Lower leg skin (tissue), 4 donors: ENCODE data around the gene TBC1D22A. TPM values are rescaled to one million over a fixed set of nuclear protein-coding genes. Genes with fewer than 3 reads are reported as not detected.

Experiments
- DNase-seq, 2 donors: peaks; one replicate each; pipeline ENCODE4 v3.0.0-alpha.2; 2019; ENCODE audit warnings: low spot score in 2 of 2
- H3K4me3 ChIP-seq: fragments of 200-600 bp; sonication (generic); 2 replicates; pipeline ENCODE4 v1.5.1; 2017; ENCODE audit warnings: mild to moderate bottlenecking, low read depth; ENCODE audit not compliant: poor library complexity, severe bottlenecking
- POLR2A ChIP-seq, 2 donors: fragments of 450-650 bp; IDR thresholded peaks; one replicate each; pipeline ENCODE4 v1.6.1; 2016 to 2017; ENCODE audit warnings: antibody characterized with exemption in 2 of 2, mild to moderate bottlenecking in 1 of 2, moderate library complexity in 1 of 2
- WGBS, 2 donors: methylation state at CpG; one replicate each; pipeline ENCODE4 v1.1.5; 2018; 5-methylcytosine and 5-hydroxymethylcytosine counted together
- intact Hi-C: fragments of 100-400 bp; cut with DNase I; formaldehyde crosslinking; loops from one replicate; pipeline ENCODE4 v1.15.0; 2023; ENCODE audit warnings: low total_unique reads
- total RNA-seq, 4 donors: library from RNA; depleted of rRNA; stranded (reverse); fragments of >200 nt; gene quantifications; one replicate each; pipeline ENCODE4 v1.1.0, GENCODE V29; 2016
- TF ChIP-seq, protein P1 (sequence below), 3 donors: fragments of 450-650 bp; IDR thresholded peaks; one replicate each; pipeline ENCODE4 v1.5.1; 2016; ENCODE audit warnings: antibody characterized with exemption in 3 of 3, mild to moderate bottlenecking in 3 of 3, moderate library complexity in 2 of 3

TBC1D22A gene
- total RNA-seq, 4 donors from 2014 or later: 21.8 to 32.3 (median 31.6) TPM

DNA sequence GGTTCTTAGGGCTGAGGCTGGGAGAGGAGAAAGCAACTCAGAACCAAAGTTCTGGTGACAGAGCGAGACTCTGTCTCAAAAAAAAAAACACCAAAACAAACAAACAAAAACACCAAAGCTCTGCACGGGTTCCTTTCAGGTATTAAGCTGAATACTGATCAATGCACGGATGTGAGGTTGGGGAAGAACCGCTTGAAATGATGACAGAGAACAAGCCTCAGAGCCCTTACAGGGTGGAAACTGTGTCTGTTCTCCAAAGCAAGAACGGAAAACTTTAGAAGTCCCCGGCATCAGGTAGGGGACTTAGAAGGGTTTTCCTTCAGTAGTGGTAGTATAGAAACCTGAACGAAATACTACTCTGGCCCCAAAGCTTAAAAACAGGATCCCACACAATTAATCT, 260.0 kb downstream of the TBC1D22A start:
- WGBS, 2 donors: 97 to 99% methylated on average over 7 of the region's 7 CpGs
- TF ChIP-seq POLR2A (IDR thresholded peaks at IDR 0.05): no peak
- TF ChIP-seq, protein P1, sequence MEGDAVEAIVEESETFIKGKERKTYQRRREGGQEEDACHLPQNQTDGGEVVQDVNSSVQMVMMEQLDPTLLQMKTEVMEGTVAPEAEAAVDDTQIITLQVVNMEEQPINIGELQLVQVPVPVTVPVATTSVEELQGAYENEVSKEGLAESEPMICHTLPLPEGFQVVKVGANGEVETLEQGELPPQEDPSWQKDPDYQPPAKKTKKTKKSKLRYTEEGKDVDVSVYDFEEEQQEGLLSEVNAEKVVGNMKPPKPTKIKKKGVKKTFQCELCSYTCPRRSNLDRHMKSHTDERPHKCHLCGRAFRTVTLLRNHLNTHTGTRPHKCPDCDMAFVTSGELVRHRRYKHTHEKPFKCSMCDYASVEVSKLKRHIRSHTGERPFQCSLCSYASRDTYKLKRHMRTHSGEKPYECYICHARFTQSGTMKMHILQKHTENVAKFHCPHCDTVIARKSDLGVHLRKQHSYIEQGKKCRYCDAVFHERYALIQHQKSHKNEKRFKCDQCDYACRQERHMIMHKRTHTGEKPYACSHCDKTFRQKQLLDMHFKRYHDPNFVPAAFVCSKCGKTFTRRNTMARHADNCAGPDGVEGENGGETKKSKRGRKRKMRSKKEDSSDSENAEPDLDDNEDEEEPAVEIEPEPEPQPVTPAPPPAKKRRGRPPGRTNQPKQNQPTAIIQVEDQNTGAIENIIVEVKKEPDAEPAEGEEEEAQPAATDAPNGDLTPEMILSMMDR (IDR thresholded peaks at IDR 0.05): no peak
- intact Hi-C loops: no loop called here
- no peak for DNase-seq
- no peak overlapping the region for H3K4me3 ChIP-seq

DNA sequence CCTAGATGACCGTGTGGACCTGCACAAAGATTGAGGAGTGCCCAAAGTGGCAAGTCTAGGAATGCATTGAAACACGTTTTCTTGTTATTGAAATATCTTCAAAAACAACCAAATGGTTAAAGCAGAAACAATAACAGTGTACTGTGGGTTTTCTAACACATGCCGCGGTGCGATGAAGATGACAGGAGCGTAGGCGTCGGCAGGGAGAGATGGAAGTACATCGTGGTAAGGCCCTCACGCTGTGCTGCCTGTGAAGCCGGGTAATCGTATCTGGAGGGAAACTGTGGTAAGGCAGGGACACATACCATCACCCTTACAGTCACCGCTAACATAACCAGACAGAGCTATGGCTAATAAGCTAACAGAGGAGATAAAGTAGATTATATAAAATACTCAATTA, 261.4 kb downstream of the TBC1D22A start:
- peak in 1 of 2 donors; percentile 42 for DNase-seq
- TF ChIP-seq, protein P1 (IDR thresholded peaks at IDR 0.05): no peak
- no peak for TF ChIP-seq POLR2A (IDR thresholded peaks at IDR 0.05)
- WGBS, 2 donors: 92 to 98% methylated on average over 13 of the region's 13 CpGs
- no peak overlapping the region for H3K4me3 ChIP-seq
- intact Hi-C loops: no loop called here

DNA sequence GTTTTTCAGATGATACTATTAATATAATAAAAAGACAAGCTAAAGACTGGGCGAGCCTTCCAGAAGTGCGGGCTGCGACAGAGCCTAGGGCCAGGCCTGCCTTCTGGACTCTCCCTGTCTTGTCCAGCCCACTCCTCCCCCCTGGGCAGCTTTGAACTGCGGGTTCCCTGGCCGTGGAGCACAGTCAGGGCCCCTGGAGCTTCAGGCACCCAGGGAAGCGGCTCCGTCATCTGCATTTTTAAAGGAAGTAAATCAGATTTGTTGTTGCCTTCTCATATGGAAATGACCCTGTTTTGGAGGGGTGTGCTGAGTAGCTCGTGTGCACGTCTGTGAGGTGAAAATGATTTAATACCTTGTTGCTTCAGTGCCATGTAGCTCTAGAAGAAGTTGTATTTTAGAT, 265.3 kb downstream of the TBC1D22A start:
- DNase-seq: peak in 1 of 2 donors; percentile 57
- WGBS, 2 donors: 86 to 87% methylated on average over 9 of the region's 9 CpGs
- no peak for TF ChIP-seq POLR2A (IDR thresholded peaks at IDR 0.05)
- TF ChIP-seq, protein P1 (IDR thresholded peaks at IDR 0.05): no peak

DNA sequence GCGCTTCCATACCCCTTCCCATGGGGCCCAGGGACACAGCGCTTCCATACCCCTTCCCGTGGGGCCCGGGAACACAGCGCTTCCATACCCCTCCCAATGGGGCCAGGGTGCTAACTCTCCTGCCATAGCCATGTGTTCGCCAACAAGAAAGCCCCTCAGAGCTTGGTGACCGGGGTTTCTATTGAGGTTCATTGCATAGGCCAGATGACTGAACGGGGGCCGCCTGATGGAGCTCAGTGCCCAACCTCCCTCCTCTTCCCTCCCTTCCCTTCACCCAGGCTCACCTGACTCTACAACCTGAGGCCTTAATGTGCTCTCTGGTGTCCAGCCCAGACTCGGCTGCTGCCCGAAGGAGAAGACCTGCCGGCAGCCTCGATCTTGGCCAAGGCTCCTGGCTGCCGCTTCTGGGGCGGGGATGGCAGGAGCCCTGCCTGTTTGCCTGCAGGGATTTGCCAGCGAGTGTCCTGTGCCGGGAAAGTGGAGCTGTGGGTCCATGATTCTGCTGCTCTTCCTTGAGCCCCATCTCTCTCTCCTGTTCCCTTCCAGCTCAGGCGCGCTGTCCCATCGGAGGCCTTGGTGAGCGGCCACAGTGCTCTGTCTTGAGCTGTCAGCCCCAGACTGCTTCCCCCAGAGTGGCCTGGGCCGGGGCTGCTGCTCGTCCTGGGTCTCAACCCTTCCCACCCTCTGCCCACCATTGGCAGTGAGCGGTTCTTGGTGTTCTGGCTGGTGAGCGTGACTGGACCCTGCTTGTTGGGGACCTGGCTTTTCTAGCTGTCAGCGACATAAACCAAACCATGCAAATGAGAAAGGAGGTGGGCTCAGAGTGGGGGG, 267.0 kb downstream of the TBC1D22A start:
- WGBS, 2 donors: 74% methylated on average over 26 of the region's 26 CpGs
- H3K4me3 ChIP-seq: no peak overlapping the region
- DNase-seq: peak in 1 of 2 donors; percentile 76
- TF ChIP-seq, protein P1 (IDR thresholded peaks at IDR 0.05): no peak
- no peak for TF ChIP-seq POLR2A (IDR thresholded peaks at IDR 0.05)
- intact Hi-C loops: no loop called here

More for the DNA sequence above, 265.3 kb downstream of the TBC1D22A start:
- intact Hi-C loops: no loop called here
- no peak overlapping the region for H3K4me3 ChIP-seq

DNA sequence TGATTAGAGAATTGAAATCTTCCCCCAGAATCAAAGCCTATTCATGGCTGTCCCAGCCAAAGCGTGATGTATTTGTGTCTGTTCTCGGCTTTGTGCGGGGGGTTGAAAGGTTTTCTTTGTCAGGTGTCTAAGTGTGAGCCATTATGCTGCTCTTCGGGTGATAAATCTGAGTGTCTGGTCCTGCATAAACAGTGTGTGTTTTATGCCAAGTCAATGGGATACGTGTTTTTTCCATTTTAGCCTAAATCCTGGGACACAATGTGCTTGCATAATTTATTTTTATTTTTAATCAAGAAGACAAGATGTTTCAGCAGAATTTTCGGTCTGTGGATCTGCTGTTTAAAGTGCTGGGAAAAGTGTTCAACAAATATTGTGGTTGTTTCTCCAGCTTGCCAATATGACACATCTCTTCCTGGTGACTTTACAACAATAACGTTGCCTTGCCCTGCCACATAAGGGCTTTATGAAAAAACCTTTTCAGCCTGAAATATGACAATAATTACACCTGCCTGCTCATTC, 267.8 kb downstream of the TBC1D22A start:
- H3K4me3 ChIP-seq: no peak overlapping the region
- no peak for DNase-seq
- intact Hi-C loops: no loop called here
- WGBS, 2 donors: 61 to 67% methylated on average over 7 of the region's 7 CpGs
- TF ChIP-seq, protein P1 (IDR thresholded peaks at IDR 0.05): no peak
- no peak for TF ChIP-seq POLR2A (IDR thresholded peaks at IDR 0.05)
